ENCODE measurements around the gene AGO3. TPM values are rescaled to one million over a fixed set of nuclear protein-coding genes. Genes with fewer than 3 reads are reported as not detected.
"Not testable (repeated sequence)": the region's sequence is repeated elsewhere in the genome, so short reads cannot be mapped to it uniquely, and the experiment has no call there.

The AGO3 gene
- total RNA-seq, 2 experiments from 2014 or later: 23.3 to 33.8 TPM

GRCh38 chr1:36008546-36009197, 77.8 kb downstream of the AGO3 start:
- Mint-ChIP-seq H3K36me3 (ENCODE audit: low read depth) (peaks cover 7% of the 10 kb centered on the region), H3K27me3 (no peaks in the 10 kb centered on the region), H3K9me3 (ENCODE audit: low read depth) (no peaks in the 10 kb centered on the region), H3K4me1 (peaks cover 4% of the 10 kb centered on the region), H3K27ac (peak overlapping the region; percentile 51), H3K4me3 (no peak overlapping the region)
- CTCF ChIA-PET: no interaction called here
- DNase-seq (peak; percentile 34), ATAC-seq (peak; percentile 66)
- POLR2A ChIA-PET: interaction anchor here (0.6 kb wide), 1 partner anchor 98 kb away, joined by 3 read pairs; no protein-coding TSS in a partner anchor
- intact Hi-C loops (cut with DNase I, micrococcal nuclease): no loop called here

GRCh38 chr1:36014722-36015220, 83.9 kb downstream of the AGO3 start:
- ChIA-PET CTCF (no interaction called here), POLR2A (no interaction called here)
- no peaks in the 10 kb centered on the region for H3K27me3 Mint-ChIP-seq
- H3K9me3 Mint-ChIP-seq (ENCODE audit: low read depth): no peaks in the 10 kb centered on the region
- no peak for DNase-seq
- no peak for ATAC-seq
- no peak overlapping the region for H3K27ac Mint-ChIP-seq
- no peaks in the 10 kb centered on the region for H3K4me1 Mint-ChIP-seq
- no peak overlapping the region for H3K4me3 Mint-ChIP-seq
- peaks cover 24% of the 10 kb centered on the region for H3K36me3 Mint-ChIP-seq (ENCODE audit: low read depth)
- intact Hi-C loops (cut with DNase I, micrococcal nuclease): loop anchor here in 1 of 2 experiments (1.0 kb wide), 1 partner anchor 9 kb away; no protein-coding TSS in a partner anchor

GRCh38 chr1:36016686-36017085, 85.8 kb downstream of the AGO3 start:
- H3K36me3 Mint-ChIP-seq (ENCODE audit: low read depth): peaks cover 24% of the 10 kb centered on the region
- intact Hi-C loops (cut with DNase I, micrococcal nuclease): no loop called here
- no peak overlapping the region for H3K4me3 Mint-ChIP-seq
- H3K4me1 Mint-ChIP-seq: no peaks in the 10 kb centered on the region
- CTCF ChIA-PET: interaction anchor here (1.2 to 1.6 kb wide), 2 partner anchors 14 to 17 kb away, joined by 5 read pairs; no protein-coding TSS in a partner anchor
- no peaks in the 10 kb centered on the region for H3K9me3 Mint-ChIP-seq (ENCODE audit: low read depth)
- H3K27ac Mint-ChIP-seq: no peak overlapping the region
- ATAC-seq: no peak
- no peak for DNase-seq
- POLR2A ChIA-PET: no interaction called here
- H3K27me3 Mint-ChIP-seq: no peaks in the 10 kb centered on the region

GRCh38 chr1:36023098-36023769, 92.3 kb downstream of the AGO3 start:
- peak overlapping the region; percentile 92 for H3K27ac Mint-ChIP-seq
- ChIA-PET CTCF (interaction anchor here (0.5 to 1.2 kb wide), 2 partner anchors 11 to 65 kb away, joined by 3 read pairs; no protein-coding TSS in a partner anchor), POLR2A (interaction anchor here (0.6 kb wide), 2 partner anchors 46 to 123 kb away, joined by 5 to 7 read pairs; no protein-coding TSS in a partner anchor)
- H3K4me1 Mint-ChIP-seq: peaks cover 16% of the 10 kb centered on the region
- no peak overlapping the region for H3K4me3 Mint-ChIP-seq
- DNase-seq (peak; percentile 10), ATAC-seq (peak; percentile 92)
- H3K9me3 Mint-ChIP-seq (ENCODE audit: low read depth): no peaks in the 10 kb centered on the region
- intact Hi-C loops (cut with DNase I, micrococcal nuclease): loop anchor here (1.0 kb wide), 2 partner anchors 9 to 92 kb away; partner anchors contain the start of gene AGO3 (in 1 of the 2)
- H3K27me3 Mint-ChIP-seq: no peaks in the 10 kb centered on the region
- H3K36me3 Mint-ChIP-seq (ENCODE audit: low read depth): peaks cover 21% of the 10 kb centered on the region

GRCh38 chr1:36024024-36024423, 93.1 kb downstream of the AGO3 start:
- ChIA-PET CTCF (interaction anchor here (1.2 kb wide), 1 partner anchor 12 kb away, joined by 3 read pairs; no protein-coding TSS in a partner anchor), POLR2A (interaction anchor here (0.6 kb wide), 1 partner anchor 124 kb away, joined by 5 read pairs; no protein-coding TSS in a partner anchor)
- intact Hi-C loops (cut with DNase I, micrococcal nuclease); H3K9me3 Mint-ChIP-seq (ENCODE audit: low read depth); DNase-seq; H3K4me3 Mint-ChIP-seq; ATAC-seq; H3K27me3 Mint-ChIP-seq: not testable (repeated sequence)
- Mint-ChIP-seq H3K4me1 (peaks cover 16% of the 10 kb centered on the region), H3K27ac (peak overlapping the region; percentile 92), H3K36me3 (ENCODE audit: low read depth) (peaks cover 25% of the 10 kb centered on the region)

GRCh38 chr1:36024847-36025246, 93.9 kb downstream of the AGO3 start:
- peaks cover 25% of the 10 kb centered on the region for H3K36me3 Mint-ChIP-seq (ENCODE audit: low read depth)
- intact Hi-C loops (cut with DNase I, micrococcal nuclease): no loop called here
- peaks cover 16% of the 10 kb centered on the region for H3K4me1 Mint-ChIP-seq
- no peak for ATAC-seq
- H3K27ac Mint-ChIP-seq: peak overlapping the region; percentile 80
- no peaks in the 10 kb centered on the region for H3K27me3 Mint-ChIP-seq
- ChIA-PET POLR2A (no interaction called here), CTCF (interaction anchor here (0.7 kb wide), 1 partner anchor 9 kb away, joined by 3 read pairs; no protein-coding TSS in a partner anchor)
- no peak overlapping the region for H3K4me3 Mint-ChIP-seq
- H3K9me3 Mint-ChIP-seq (ENCODE audit: low read depth): no peaks in the 10 kb centered on the region
- DNase-seq: no peak

- peaks cover 29% of the 10 kb centered on the region for H3K36me3 Mint-ChIP-seq (ENCODE audit: low read depth)
- intact Hi-C loops (cut with DNase I, micrococcal nuclease): no loop called here
- H3K27ac Mint-ChIP-seq: no peak overlapping the region
- H3K27me3 Mint-ChIP-seq: no peaks in the 10 kb centered on the region
- H3K4me1 Mint-ChIP-seq: peaks cover 15% of the 10 kb centered on the region
- ATAC-seq: no peak
- H3K4me3 Mint-ChIP-seq: no peak overlapping the region
- no peak for DNase-seq
- ChIA-PET POLR2A (no interaction called here), CTCF (no interaction called here)
- no peaks in the 10 kb centered on the region for H3K9me3 Mint-ChIP-seq (ENCODE audit: low read depth)
Observed at GRCh38 chr1:36027766-36028165, 96.9 kb downstream of the AGO3 start.

- POLR2A ChIA-PET: no interaction called here
- Mint-ChIP-seq H3K36me3 (ENCODE audit: low read depth) (peaks cover 28% of the 10 kb centered on the region), H3K4me3 (no peak overlapping the region)
Observed at GRCh38 chr1:36031441-36031840, 100.5 kb downstream of the AGO3 start.

GRCh38 chr1:36034692-36035091, 103.8 kb downstream of the AGO3 start:
- Mint-ChIP-seq H3K27ac (no peak overlapping the region), H3K9me3 (ENCODE audit: low read depth) (no peaks in the 10 kb centered on the region), H3K27me3 (no peaks in the 10 kb centered on the region), H3K36me3 (ENCODE audit: low read depth) (peaks cover 20% of the 10 kb centered on the region), H3K4me3 (no peak overlapping the region), H3K4me1 (no peaks in the 10 kb centered on the region)
- DNase-seq (no peak), ATAC-seq (no peak)
- intact Hi-C loops (cut with DNase I, micrococcal nuclease): no loop called here
- ChIA-PET CTCF (interaction anchor here (0.7 kb wide), 1 partner anchor 9 kb away, joined by 3 read pairs; no protein-coding TSS in a partner anchor), POLR2A (no interaction called here)

More at GRCh38 chr1:36031441-36031840, 100.5 kb downstream of the AGO3 start:
- Mint-ChIP-seq H3K27ac (no peak overlapping the region), H3K27me3 (no peaks in the 10 kb centered on the region), H3K9me3 (ENCODE audit: low read depth) (no peaks in the 10 kb centered on the region), H3K4me1 (no peaks in the 10 kb centered on the region)
- DNase-seq (no peak), ATAC-seq (no peak)
- CTCF ChIA-PET: no interaction called here
- intact Hi-C loops (cut with DNase I, micrococcal nuclease): no loop called here

- H3K27ac Mint-ChIP-seq: no peak overlapping the region
- no peak for ATAC-seq
- ChIA-PET POLR2A (no interaction called here), CTCF (no interaction called here)
- no peak overlapping the region for H3K4me3 Mint-ChIP-seq
- H3K9me3 Mint-ChIP-seq (ENCODE audit: low read depth): no peaks in the 10 kb centered on the region
- DNase-seq: no peak
- H3K36me3 Mint-ChIP-seq (ENCODE audit: low read depth): peaks cover 24% of the 10 kb centered on the region
- no peaks in the 10 kb centered on the region for H3K4me1 Mint-ChIP-seq
- H3K27me3 Mint-ChIP-seq: no peaks in the 10 kb centered on the region
- intact Hi-C loops (cut with DNase I, micrococcal nuclease): no loop called here
Observed at GRCh38 chr1:36035154-36035553, 104.2 kb downstream of the AGO3 start.

GRCh38 chr1:36040238-36040637, 109.3 kb downstream of the AGO3 start:
- H3K4me3 Mint-ChIP-seq: no peak overlapping the region
- no peaks in the 10 kb centered on the region for H3K27me3 Mint-ChIP-seq
- ATAC-seq (no peak), DNase-seq (no peak)
- H3K9me3 Mint-ChIP-seq (ENCODE audit: low read depth): no peaks in the 10 kb centered on the region
- no peak overlapping the region for H3K27ac Mint-ChIP-seq
- no peaks in the 10 kb centered on the region for H3K4me1 Mint-ChIP-seq
- intact Hi-C loops (cut with DNase I, micrococcal nuclease): no loop called here
- ChIA-PET CTCF (no interaction called here), POLR2A (no interaction called here)
- H3K36me3 Mint-ChIP-seq (ENCODE audit: low read depth): peaks cover 31% of the 10 kb centered on the region

GRCh38 chr1:36051821-36052220, 120.9 kb downstream of the AGO3 start:
- intact Hi-C loops (cut with DNase I, micrococcal nuclease): no loop called here

More at GRCh38 chr1:36051821-36052220, 120.9 kb downstream of the AGO3 start:
- Mint-ChIP-seq H3K4me3 (no peak overlapping the region), H3K9me3 (ENCODE audit: low read depth) (no peaks in the 10 kb centered on the region), H3K36me3 (ENCODE audit: low read depth) (peaks cover 28% of the 10 kb centered on the region), H3K27me3 (no peaks in the 10 kb centered on the region), H3K27ac (no peak overlapping the region), H3K4me1 (no peaks in the 10 kb centered on the region)
- no peak for DNase-seq
- CTCF ChIA-PET: no interaction called here
- POLR2A ChIA-PET: no interaction called here
- ATAC-seq: no peak
